WI38 (cell line): ENCODE data around the gene MBL2.

Experiments used
- H3K4me3 ChIP-seq: 2 replicates; pipeline ENCODE4 v1.5.1; 2011; ENCODE audit warnings: low read depth, mild to moderate bottlenecking, control low read depth, low read length
- TF ChIP-seq, protein P1 (sequence below): IDR thresholded peaks from 2 replicates; pipeline ENCODE4 v1.5.1; 2012; ENCODE audit warnings: low read depth, mild to moderate bottlenecking, control low read depth, low read length

Gene MBL2

DNA sequence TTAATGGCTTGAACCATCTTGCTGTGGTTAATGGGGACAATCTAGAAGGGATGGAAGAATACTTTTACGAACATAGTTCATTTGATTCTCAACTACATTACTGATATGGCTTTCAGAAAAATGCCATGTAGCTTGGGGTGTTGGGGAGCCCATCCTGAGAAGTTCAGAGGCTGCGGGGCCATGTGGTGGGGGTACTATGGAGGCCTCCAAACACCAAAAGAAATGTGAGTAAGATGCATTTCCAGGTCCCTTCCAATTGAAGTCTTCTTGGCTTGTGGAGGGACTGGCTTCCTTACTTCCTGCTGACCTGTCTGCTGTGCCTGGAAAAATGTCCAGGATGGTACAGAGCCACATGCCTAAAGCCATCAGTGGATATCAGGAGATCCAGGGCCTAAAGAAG lies 1.6 kb upstream of the MBL2 start:
- TF ChIP-seq, protein P1, sequence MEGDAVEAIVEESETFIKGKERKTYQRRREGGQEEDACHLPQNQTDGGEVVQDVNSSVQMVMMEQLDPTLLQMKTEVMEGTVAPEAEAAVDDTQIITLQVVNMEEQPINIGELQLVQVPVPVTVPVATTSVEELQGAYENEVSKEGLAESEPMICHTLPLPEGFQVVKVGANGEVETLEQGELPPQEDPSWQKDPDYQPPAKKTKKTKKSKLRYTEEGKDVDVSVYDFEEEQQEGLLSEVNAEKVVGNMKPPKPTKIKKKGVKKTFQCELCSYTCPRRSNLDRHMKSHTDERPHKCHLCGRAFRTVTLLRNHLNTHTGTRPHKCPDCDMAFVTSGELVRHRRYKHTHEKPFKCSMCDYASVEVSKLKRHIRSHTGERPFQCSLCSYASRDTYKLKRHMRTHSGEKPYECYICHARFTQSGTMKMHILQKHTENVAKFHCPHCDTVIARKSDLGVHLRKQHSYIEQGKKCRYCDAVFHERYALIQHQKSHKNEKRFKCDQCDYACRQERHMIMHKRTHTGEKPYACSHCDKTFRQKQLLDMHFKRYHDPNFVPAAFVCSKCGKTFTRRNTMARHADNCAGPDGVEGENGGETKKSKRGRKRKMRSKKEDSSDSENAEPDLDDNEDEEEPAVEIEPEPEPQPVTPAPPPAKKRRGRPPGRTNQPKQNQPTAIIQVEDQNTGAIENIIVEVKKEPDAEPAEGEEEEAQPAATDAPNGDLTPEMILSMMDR, result no peak
- H3K4me3 ChIP-seq, result no peak overlapping the region

DNA sequence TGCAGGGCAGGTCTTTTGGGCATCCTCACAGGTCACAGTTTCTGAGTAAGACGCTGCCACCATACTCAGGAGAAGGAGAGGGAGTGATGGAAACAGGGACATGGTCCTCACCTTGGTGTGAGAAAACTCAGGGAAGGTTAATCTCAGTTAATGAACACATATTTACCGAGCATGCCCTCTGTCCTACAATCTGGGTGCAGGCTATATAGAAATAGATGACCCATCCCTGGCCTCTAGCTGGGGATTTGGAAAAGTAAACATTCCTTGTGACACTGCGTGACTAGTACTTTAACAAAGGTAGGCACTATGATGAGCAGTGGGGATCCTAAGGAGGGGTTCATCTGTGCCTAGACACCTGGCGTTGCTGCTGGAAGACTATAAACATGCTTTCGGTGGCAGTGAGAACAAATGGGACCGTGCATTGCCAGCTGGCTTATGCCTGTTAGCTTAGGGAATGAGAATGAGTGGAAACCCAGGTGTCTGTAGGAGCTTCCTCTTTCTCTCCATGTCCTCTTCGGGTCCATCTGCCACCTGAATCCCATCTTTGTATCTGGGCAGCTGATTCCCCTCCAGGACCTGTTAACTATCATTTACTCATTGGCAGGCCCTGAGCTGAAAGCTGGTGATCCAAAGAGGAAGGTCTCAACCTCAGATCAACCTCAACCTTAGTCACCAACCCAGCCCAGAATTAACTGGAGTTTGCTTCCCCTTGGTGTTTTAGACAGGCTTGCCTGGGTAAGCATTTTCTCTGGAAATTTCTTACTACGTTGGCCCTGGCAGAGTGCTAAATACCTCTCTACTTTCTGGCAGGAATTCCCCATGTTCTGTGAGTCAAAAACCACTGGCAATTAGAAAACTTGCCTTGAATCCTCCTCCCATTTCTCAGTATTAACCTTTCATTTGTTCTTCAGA lies 794 bp downstream of the MBL2 start:
- H3K4me3 ChIP-seq, result no peak overlapping the region
- TF ChIP-seq, protein P1, result no peak

DNA sequence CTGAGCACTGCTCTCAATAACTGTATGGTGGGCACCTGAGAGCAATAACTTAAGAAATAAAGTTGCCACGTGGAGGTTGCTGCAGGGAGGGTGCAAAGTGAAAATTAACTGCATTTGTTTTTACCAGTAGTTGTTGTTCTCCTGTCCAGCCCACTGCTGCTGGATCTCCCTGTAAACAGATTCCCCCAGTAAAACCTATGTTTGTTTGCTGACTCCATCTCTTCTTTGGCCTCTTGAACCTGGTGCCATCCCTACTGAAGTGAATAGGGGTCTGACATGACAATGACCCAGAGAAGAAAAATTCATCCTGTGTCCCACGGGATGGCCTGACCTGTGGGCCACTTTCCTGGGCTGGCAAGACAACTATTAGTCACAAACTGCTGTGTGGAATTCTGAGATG lies 1.7 kb downstream of the MBL2 start:
- H3K4me3 ChIP-seq, result no peak overlapping the region
- TF ChIP-seq, protein P1, result no peak

DNA sequence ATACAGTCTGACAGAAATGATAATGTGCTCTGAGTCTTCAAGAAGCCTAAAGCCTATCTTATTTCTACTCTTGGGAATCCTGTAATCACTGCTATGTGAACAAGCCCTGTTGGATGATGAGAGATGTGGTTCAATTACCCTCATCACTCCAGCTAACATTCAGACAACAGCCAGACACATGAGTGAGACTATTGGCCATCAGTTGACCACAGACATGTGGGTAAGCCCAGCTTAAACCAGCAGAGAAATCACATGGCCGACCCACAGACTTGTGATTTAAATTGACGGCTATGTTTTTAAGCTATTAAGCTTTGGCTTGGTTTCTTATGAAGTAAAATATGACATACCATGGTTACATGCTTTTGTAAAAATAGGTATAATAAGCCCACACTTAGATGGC lies 2.6 kb downstream of the MBL2 start:
- TF ChIP-seq, protein P1, result no peak
- no peak overlapping the region for H3K4me3 ChIP-seq

DNA sequence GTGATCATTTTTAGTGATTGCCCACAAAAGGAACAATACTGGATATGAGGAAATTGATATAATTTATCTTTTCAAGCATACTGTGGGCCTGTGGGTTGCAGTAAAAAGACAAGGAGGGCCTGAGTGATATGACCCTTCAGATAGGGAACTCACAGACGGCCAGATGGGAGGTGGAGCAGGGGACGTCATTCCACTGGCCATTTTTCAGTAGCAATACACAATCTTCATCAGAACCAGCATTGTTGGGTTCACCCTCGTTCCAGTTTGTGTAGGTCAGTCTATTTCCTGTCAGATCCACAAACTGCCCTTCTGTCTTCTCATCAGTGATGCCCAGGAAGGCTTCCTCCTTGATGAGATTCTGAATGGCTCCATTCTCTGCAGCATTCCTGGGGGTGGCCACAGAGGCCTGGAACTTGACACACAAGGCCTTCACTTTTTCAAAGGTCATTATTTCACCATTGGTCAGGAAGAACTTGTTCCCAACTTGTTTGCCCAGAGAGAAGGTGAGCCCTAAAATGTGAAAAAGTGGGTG lies 4.5 kb downstream of the MBL2 start:
- TF ChIP-seq, protein P1, result no peak
- no peak overlapping the region for H3K4me3 ChIP-seq

DNA sequence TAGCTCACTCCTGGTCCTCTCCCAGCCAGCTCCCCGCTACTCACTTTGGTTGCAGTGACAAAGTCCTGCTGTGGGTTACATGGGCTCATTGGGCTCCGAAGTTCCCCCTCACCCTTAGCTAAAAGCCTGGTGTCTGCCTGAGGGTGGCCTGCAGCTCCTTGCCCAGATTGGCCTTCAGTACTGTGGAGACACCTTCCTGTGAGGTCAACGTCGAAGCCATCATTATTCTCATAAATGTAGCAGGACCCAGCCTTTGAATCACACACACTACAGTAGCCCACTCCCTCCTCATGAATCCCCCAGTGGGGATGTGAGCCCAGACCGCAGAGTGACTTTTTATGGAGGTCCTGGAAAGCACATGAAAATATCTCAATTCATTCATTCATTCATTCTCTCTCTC lies 10.5 kb downstream of the MBL2 start:
- TF ChIP-seq, protein P1, result no peak
- no peak overlapping the region for H3K4me3 ChIP-seq

DNA sequence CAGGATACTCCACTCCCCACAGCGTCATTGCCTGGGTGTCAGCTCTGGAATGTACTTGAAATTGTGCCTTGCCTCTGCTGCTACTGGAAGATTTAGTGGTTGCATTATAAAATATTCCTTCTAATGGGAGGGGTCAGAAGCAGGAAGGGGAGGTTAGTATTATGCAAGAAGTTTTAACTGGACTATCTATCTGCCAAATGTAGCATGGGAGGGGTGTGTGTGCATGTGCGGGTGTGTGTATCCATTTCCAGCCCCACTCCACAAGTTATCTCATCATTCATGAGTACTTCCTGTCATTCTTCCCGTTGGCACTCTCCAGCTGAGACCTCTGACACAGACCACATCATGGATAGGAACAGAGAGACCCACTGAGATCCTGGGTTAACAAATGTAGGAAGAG lies 13.4 kb downstream of the MBL2 start:
- TF ChIP-seq, protein P1, result no peak
- H3K4me3 ChIP-seq, result no peak overlapping the region
